Measurements from ENCODE around the gene PABPN1. TPM values are rescaled to one million over a fixed set of nuclear protein-coding genes. Genes with fewer than 3 reads are reported as not detected.

PABPN1 gene
- total and polyA plus RNA-seq, 2 of the 13 experiments (the other 11 are each of a cell fraction or from before 2014, with no cell fraction given), result 233 to 524 TPM

DNA sequence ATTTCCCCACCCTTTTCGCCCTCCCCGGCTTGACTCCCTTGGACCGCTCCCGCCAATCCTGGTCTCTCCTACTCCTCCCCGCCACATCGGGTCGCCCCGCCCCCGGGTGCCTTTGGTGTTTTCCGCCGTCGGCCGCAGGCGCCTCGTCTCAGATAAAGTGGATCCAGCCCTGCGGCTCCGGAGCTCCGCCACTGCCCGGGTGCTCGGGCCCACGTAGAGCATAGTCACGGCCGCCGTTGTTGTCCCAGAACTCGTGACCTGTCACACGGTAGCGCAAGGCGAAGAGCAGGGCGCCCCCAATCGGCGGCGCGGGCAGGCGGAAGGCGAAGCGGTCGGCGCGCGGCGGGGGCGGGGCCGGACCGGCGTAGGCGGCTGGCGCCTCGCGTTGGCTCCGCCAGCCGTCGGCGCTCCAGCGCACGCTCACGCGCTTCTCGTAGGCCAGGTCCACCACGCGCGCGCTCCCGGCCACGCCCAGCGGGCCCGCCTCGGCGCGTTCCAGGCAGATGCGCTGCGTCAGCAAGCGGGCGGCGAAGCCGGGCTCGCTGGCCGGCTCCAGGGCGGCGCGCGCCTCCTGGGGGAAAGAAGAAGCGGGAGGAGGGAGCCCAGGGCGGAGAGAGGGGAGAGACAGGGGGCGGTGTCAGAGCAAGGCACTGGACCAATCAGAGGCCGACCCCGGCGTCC, 19.8 kb upstream of the PABPN1 start (continued):
- TF ChIP-seq NAIF1 (CRISPR knock-in tag; IDR thresholded peaks at IDR 0.05; ENCODE audit: borderline replicate concordance) (no peak), ZBTB14 (CRISPR knock-in tag; IDR thresholded peaks at IDR 0.05) (peak; percentile 99), E2F5 (CRISPR knock-in tag; conservative IDR thresholded peaks at IDR 0.05) (peak; percentile 85), ERF (CRISPR knock-in tag; IDR thresholded peaks at IDR 0.05) (peak; percentile 94), ESRRA (CRISPR knock-in tag; IDR thresholded peaks at IDR 0.05; ENCODE audit: low read depth) (peak; percentile 66; the same call in 1 of the 2 replicates), POLR2AphosphoS5 (IDR thresholded peaks at IDR 0.05; ENCODE audit: low read depth, low read length) (peak; percentile 76), SETDB1 (CRISPR knock-in tag; IDR thresholded peaks at IDR 0.05; ENCODE audit: borderline replicate concordance) (no peak), PBX3 (CRISPR knock-in tag; IDR thresholded peaks at IDR 0.05; ENCODE audit: borderline replicate concordance) (peak; percentile 85; the same call in 1 of the 2 replicates), STAT5B (CRISPR knock-in tag; IDR thresholded peaks at IDR 0.05) (peak; percentile 89), ZFY (CRISPR knock-in tag; IDR thresholded peaks at IDR 0.05) (no peak), NFRKB (IDR thresholded peaks at IDR 0.05) (no peak), ETS1 (CRISPR knock-in tag; IDR thresholded peaks at IDR 0.05) (no peak)
- TF ChIP-seq, protein P1, sequence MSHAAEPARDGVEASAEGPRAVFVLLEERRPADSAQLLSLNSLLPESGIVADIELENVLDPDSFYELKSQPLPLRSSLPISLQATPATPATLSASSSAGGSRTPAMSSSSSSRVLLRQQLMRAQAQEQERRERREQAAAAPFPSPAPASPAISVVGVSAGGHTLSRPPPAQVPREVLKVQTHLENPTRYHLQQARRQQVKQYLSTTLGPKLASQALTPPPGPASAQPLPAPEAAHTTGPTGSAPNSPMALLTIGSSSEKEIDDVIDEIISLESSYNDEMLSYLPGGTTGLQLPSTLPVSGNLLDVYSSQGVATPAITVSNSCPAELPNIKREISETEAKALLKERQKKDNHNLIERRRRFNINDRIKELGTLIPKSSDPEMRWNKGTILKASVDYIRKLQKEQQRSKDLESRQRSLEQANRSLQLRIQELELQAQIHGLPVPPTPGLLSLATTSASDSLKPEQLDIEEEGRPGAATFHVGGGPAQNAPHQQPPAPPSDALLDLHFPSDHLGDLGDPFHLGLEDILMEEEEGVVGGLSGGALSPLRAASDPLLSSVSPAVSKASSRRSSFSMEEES (CRISPR knock-in tag; IDR thresholded peaks at IDR 0.05), result peak; percentile 100
- TF ChIP-seq, protein P2, sequence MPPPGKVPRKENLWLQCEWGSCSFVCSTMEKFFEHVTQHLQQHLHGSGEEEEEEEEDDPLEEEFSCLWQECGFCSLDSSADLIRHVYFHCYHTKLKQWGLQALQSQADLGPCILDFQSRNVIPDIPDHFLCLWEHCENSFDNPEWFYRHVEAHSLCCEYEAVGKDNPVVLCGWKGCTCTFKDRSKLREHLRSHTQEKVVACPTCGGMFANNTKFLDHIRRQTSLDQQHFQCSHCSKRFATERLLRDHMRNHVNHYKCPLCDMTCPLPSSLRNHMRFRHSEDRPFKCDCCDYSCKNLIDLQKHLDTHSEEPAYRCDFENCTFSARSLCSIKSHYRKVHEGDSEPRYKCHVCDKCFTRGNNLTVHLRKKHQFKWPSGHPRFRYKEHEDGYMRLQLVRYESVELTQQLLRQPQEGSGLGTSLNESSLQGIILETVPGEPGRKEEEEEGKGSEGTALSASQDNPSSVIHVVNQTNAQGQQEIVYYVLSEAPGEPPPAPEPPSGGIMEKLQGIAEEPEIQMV (CRISPR knock-in tag; IDR thresholded peaks at IDR 0.05; ENCODE audit: low read depth), result peak; percentile 71; the same call in 1 of the 2 replicates
- TF ChIP-seq, protein P3, sequence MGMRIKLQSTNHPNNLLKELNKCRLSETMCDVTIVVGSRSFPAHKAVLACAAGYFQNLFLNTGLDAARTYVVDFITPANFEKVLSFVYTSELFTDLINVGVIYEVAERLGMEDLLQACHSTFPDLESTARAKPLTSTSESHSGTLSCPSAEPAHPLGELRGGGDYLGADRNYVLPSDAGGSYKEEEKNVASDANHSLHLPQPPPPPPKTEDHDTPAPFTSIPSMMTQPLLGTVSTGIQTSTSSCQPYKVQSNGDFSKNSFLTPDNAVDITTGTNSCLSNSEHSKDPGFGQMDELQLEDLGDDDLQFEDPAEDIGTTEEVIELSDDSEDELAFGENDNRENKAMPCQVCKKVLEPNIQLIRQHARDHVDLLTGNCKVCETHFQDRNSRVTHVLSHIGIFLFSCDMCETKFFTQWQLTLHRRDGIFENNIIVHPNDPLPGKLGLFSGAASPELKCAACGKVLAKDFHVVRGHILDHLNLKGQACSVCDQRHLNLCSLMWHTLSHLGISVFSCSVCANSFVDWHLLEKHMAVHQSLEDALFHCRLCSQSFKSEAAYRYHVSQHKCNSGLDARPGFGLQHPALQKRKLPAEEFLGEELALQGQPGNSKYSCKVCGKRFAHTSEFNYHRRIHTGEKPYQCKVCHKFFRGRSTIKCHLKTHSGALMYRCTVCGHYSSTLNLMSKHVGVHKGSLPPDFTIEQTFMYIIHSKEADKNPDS (CRISPR knock-in tag; IDR thresholded peaks at IDR 0.05), result no peak
